Frontal cortex (tissue), 4 donors: ENCODE results near the gene HLA-E. TPM values are rescaled to one million over a fixed set of nuclear protein-coding genes. Genes with fewer than 3 reads are reported as not detected.

Source experiments
- DNase-seq, 2 donors: peaks; one replicate each; pipeline ENCODE4 v3.0.0; 2012; ENCODE audit warnings: low spot score in 2 of 2
- FAIRE-seq: peaks from 2 replicates; lab custom pipeline; 2012; peaks lifted over from hg19 to GRCh38; lab: Jason Lieb, UNC
- total RNA-seq: library from RNA; depleted of rRNA; stranded (reverse); fragments of >200 nt; gene quantifications from one replicate; pipeline ENCODE4 v1.2.3, GENCODE V29; 2014
- donor health status: control.
- donor health status: control.
- donor health status: control.

HLA-E gene
- total RNA-seq: 25.7 TPM

GRCh38 chr6:30489081-30490025 is at the start of gene HLA-E:
Gene HLA-E, plus strand, starts transcription at chr6:30489509. Its CDS starts 23 bp downstream, at chr6:30489532.
- DNase-seq (peak; percentile 80 to 93), FAIRE-seq (peak; percentile 26)

- no peak for DNase-seq
- FAIRE-seq: no peak
Observed at GRCh38 chr6:30441171-30441570, 48.1 kb upstream of the HLA-E start.

DNA sequence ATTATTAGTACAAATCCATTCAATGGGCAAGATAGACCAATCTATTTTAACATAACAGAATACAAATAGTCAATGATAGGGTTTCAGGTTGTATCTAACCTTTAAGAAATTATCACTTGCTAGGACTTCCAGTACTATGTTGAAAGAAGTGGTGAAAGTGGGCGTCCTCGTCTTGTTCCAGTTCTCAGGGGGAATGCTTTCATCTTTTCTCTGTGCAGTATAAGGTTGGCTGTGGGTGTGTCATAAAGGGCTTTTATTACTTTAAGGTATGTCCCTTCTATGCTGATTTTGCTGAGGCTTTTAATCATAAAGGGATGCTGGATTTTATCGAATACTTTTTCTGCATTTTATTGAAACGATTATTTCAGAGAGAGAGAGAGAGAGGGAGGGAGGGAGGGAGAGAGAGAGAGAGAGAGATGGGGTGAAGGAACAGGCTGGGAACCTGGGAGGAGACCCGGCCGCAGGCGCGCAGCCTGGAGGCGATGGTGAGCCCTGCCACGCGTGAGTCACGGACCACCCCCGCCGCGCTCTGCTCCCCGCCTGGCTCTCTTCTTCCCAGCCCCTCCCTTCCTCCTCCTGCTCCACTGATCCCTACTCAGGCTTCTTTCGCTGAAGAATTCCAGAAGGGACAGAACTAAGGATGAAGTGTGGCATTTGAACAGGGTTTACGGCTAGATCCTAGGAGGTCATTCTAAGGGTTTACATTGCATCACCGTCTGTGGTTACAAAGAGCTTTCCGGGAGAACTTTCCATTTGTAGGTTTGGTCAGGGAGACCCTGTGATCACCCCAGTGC is 45.5 kb upstream of the HLA-E start:
- no peak for DNase-seq

DNA sequence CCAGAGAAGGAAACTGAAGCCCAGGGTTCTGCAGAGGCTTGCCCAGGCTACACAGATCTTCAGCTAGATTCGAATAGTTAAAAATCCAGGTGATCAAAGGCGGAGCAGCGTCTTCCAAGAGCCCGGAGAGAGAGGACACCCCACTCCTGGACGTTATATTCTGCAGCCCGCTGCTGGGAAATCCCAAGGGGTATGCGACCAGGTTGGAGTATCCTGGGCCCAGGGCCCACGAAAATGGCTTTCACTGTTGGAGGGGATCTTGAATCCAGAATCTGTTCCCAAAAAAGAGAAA is 44.9 kb upstream of the HLA-E start:
- FAIRE-seq: no peak
- no peak for DNase-seq

More for the DNA sequence above, 45.5 kb upstream of the HLA-E start:
- FAIRE-seq: no peak

GRCh38 chr6:30446259-30446658 is 43.0 kb upstream of the HLA-E start:
- DNase-seq: no peak
- FAIRE-seq: no peak

DNA sequence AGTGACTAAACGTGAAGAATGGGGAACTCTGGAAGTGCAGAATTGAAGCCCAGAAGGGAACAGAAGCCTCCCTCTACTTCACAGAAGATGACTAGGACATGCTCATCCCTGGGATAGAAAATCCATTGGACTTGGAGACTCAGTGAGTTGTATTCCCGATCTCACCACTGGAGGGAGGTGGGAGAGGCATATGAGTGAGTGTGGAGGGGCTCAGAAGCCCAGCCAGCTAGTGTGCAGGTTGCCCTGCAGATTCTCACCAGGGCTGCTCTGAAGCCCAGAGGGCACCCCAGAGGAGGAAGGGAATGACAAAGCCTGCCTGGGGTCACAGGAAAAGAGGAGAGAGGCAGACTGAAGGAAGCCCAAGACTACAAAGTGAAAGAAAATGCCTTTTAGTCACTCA is 42.1 kb upstream of the HLA-E start:
- FAIRE-seq: no peak
- DNase-seq: no peak

DNA sequence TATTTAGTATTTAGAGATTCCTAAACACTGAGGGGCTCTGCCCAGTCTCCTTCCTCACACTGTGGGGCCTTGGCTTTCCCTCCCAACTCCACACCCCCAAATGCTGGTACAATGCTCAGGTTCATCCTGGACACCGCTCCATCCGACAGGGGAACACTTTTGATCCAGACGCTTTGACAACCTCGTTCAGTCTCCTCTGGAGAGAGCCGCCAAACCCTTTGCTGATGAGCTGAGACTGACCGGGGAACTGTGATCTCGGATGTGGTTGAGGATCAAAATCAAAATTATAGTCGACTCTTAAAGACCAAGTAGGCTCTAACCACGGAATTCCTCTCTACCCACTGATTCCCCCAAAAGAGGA is 38.8 kb upstream of the HLA-E start:
- DNase-seq (no peak), FAIRE-seq (no peak)

DNA sequence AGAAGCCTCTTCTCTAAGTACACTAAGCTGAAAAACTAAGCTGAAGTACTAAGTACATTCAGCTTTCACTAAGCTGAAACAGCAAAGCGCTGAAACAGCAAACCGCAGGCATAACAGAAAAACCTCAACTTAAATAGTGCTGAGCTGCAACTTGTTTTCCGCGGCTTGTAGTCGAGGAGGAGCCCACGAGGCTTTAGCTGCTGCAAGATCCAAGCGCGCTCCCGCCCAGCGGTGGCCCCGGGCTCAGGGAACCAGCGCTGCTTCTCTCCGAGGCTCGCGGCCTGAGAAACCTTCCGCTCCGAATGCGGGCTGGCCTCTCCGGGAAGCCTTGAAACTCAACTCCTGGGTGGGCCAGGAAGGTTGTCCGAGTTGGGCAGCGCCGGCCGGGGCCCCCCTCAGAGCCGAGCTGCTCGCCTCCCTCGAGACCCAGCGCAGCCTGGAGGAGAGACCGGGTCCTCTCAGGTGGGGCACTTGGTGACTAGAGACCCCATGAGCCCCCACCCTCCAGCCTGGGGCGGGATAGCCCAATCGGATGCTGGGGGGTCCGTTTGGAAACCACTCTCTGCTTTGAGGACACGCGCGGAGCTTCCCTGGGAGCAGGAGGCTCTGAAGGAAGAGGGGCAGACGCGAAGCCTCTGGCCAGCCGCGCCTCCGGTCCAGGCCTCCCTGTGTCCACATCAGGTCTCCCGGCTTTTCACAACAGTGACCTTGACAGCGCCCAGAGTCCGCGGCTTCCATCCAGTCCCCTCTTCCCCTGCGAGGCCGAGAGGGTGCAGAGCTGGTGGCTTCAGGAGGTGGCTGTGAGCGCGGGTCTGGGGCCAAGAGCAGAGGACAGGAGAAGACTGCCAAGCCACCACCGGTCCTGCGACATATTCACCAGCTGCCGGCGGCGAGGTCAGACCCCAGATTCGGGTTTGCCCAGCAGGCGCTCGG is 38.1 kb upstream of the HLA-E start:
- no peak for FAIRE-seq
- no peak for DNase-seq

DNA sequence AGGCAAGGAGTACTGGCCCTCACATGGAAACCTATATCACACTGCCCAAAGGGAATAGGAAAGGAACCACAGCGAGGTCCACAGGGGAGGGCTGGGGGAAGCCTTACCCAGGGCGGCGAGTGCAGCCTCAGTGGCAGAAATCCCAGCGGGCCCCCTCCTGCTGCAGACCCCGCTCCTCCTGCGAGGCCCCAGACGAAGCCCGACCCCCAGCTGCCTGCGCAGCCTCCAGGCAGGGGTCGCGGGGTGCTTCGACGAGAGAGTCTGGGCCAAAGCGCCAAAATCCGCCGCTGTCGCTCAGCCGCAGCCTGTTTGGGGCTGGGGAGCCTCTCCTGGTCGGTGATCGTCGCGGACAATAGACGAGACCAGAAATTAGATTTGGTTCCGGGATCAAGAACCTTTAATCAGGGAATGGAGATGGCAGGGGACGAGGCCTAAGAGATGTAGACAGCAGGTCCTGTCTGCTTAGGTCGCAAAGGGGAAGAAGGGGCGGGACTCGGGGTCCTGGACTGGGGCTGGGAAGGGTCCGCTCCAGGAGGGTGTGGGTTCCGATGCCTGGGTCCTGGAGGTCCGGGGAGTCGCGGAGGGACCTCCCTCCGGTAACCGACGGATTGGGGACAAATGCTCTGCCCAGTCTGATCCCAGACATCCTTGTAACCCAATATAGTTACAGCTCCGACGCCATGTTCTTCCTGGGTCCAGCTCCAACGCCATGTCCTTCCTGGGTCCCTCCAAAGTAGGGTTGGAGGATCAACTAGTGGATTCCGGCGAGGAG is 36.4 kb upstream of the HLA-E start:
- no peak for DNase-seq
- FAIRE-seq: no peak

GRCh38 chr6:30453508-30454116 is 35.7 kb upstream of the HLA-E start:
- DNase-seq (peak; percentile 67 to 87), FAIRE-seq (no peak)

GRCh38 chr6:30459145-30459544 is 30.2 kb upstream of the HLA-E start:
- DNase-seq (no peak), FAIRE-seq (no peak)

DNA sequence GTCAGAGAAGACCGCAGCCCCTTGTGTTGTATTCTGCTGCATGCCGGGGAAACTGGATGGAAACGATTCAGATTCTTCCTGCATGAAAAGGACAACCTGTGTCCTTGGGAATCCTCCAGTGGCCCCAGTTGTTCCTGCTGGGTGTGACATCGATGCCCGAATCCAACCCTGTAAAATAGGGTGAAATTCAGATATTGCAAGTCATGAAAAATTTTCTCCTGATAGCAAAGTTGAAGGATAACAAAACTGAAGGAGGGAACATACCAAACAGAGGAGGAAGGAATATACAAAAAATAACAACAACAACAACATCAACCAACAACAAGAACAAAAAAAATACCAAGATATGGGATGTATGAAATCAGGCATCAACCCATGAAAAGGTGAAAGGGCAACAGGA is 28.3 kb upstream of the HLA-E start:
- DNase-seq: no peak

DNA sequence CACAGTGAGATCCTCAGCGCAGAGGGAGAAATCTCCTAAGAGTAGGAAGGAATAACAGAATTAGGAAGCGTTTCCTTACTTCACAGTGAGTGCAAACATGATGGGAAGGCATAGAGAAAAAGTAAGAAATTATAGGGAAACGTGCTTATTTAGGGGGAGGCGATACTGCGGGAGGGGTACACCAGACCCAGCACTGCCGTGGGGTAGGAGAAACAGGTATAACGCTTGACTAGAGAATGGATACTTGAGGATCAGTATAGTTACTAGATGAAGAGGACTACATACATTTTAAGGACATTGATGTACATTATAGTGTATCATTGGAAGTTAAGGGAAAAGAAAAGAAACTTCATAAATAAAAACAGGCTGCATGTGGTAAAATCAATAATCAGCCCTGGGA is 26.8 kb upstream of the HLA-E start:
- FAIRE-seq (no peak), DNase-seq (no peak)

More for the DNA sequence above, 28.3 kb upstream of the HLA-E start:
- no peak for FAIRE-seq

DNA sequence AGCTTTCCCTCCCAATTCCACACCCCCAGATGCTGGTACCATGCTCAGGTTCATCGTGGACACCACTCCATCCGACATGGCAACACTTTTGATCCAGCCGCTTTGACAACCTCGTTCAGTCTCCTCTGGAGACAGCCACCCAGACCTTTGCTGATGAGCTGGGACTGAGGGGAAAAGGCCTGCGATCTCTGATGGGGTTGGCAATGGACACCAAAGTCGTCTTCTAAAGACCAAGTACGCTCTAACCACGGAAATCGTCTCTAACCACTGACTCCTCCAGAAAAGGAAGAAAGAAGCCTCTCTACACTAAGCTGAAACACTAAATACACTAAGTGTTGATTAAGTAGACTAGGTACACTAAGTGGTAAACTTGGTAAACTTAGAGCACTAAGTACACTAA is 26.1 kb upstream of the HLA-E start:
- FAIRE-seq (no peak), DNase-seq (no peak)

GRCh38 chr6:30463651-30464618 is 25.4 kb upstream of the HLA-E start:
- no peak for DNase-seq

GRCh38 chr6:30465595-30466306 is 23.6 kb upstream of the HLA-E start:
- FAIRE-seq: no peak
- DNase-seq: no peak

More at GRCh38 chr6:30463651-30464618, 25.4 kb upstream of the HLA-E start:
- no peak for FAIRE-seq

DNA sequence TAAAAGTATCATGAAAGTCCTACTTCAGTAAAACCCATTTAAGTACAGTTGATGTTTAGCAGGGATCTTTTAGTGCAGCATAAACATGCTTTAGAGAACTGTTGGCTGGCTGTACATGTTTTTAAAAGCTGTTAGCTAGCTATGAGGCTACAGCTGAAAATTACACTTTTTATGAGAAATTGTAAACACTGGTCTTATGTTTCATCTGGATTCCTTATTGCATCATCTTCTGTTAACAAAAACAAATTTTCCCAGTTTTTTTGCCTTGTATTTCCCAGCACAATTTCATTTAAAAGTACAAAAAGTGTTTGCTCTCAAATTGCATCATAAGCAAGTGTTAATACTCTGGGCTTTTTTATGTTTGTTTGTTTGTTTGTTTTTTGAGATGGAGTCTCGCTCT is 18.3 kb upstream of the HLA-E start:
- DNase-seq: no peak
- no peak for FAIRE-seq
